ENCODE data around the gene ZNF879. TPM values are rescaled to one million over a fixed set of nuclear protein-coding genes. Genes with fewer than 3 reads are reported as not detected.
A peak's percentile ranks its signal among the peaks of the same experiment; 100 is the strongest.

ZNF879 gene
- total RNA-seq = 1 to 10 TPM; 1.8 to 2.7 TPM

DNA sequence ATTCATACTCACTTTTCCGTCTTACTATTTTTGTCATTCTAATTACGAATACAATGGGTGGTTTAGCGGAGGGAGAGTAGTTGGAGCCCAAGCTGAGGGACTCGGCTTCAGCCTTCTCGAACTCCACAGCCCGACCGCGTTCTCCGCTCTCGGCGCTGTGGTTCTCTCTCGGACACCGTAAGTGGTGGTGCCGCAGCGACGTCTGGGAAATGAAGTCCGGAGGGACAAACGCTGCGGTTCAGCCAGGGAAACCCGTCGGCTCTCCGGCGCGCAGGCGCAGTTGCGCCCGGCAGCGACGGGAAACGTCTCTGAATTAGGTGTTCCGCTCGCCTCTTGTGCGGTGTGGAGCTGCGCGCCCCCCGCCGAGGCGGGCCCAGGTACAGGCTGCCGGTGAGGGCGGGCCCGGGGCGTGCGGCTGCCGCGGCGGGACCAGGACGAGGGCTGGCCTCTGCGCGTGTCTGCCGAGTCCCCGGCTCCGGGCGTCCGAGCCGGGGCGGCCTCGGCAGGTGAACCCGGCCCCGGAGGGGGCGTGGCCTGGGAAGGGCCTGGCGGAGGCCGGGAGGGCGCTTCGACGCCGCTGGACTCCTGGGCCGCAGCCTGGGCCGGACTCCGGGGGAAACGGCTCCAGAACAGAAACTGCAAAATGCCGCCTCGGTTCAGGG, at the start of gene ZNF879:
Gene ZNF879 (plus strand): TSS at position 277 of the 662 bp plus-strand sequence. CDS start 1,201 bp downstream, outside the sequence.
- H3K36me3 ChIP-seq = peaks cover 12% of the 10 kb centered on the region
- no peaks in the 10 kb centered on the region for H3K9me3 ChIP-seq
- peak within 1 kb of the TSS; percentile 46 to 61 for H3K9ac ChIP-seq (ENCODE audit: low read depth in 2 of 2, low read length in 2 of 2)
- DNase-seq = peak; percentile 97
- no peaks in the 10 kb centered on the region for H3K4me1 ChIP-seq
- intact Hi-C loops (cut with DNase I) = loop anchor here (2.0 kb wide), 1 partner anchor 37 kb away; the partner anchor contains the start of gene ZNF354C
- no peaks in the 10 kb centered on the region for H3K27me3 ChIP-seq
- peak within 1 kb of the TSS; percentile 77 for H3K4me3 ChIP-seq
- H3K27ac ChIP-seq = peak within 1 kb of the TSS; percentile 80
- TF ChIP-seq CTCF (IDR thresholded peaks at IDR 0.05) = no peak

- Histone ChIP-seq H3K4me1 (no peaks in the 10 kb centered on the region), H3K27me3 (no peaks in the 10 kb centered on the region), H3K4me3 (no peak overlapping the region), H3K27ac (no peak overlapping the region), H3K36me3 (no peaks in the 10 kb centered on the region), H3K9me3 (no peaks in the 10 kb centered on the region), H3K9ac (ENCODE audit: low read depth in 2 of 2, low read length in 2 of 2) (no peak overlapping the region)
- DNase-seq = no peak
- TF ChIP-seq CTCF (IDR thresholded peaks at IDR 0.05) = no peak
- intact Hi-C loops (cut with DNase I) = no loop called here
Observed at GRCh38 chr5:178981381-178981780, 42.2 kb upstream of the ZNF879 start.

- Histone ChIP-seq H3K9me3 (no peaks in the 10 kb centered on the region), H3K27ac (no peak overlapping the region), H3K4me1 (no peaks in the 10 kb centered on the region), H3K4me3 (no peak overlapping the region), H3K36me3 (no peaks in the 10 kb centered on the region), H3K27me3 (no peaks in the 10 kb centered on the region), H3K9ac (ENCODE audit: low read depth in 2 of 2, low read length in 2 of 2) (no peak overlapping the region)
- TF ChIP-seq CTCF (IDR thresholded peaks at IDR 0.05) = no peak
- intact Hi-C loops (cut with DNase I) = no loop called here
- DNase-seq = no peak
Observed at GRCh38 chr5:178982941-178983340, 40.7 kb upstream of the ZNF879 start.

GRCh38 chr5:178983728-178984127, 39.9 kb upstream of the ZNF879 start:
- Histone ChIP-seq H3K27ac (no peak overlapping the region), H3K9ac (ENCODE audit: low read depth in 2 of 2, low read length in 2 of 2) (no peak overlapping the region), H3K4me1 (no peaks in the 10 kb centered on the region), H3K27me3 (no peaks in the 10 kb centered on the region), H3K4me3 (no peak overlapping the region), H3K9me3 (no peaks in the 10 kb centered on the region), H3K36me3 (no peaks in the 10 kb centered on the region)
- no peak for DNase-seq
- intact Hi-C loops (cut with DNase I) = no loop called here
- no peak for TF ChIP-seq CTCF (IDR thresholded peaks at IDR 0.05)

GRCh38 chr5:178984145-178985072, 39.2 kb upstream of the ZNF879 start:
- H3K36me3 ChIP-seq = no peaks in the 10 kb centered on the region
- H3K4me1 ChIP-seq = no peaks in the 10 kb centered on the region
- no peak for DNase-seq
- TF ChIP-seq CTCF (IDR thresholded peaks at IDR 0.05) = no peak
- H3K4me3 ChIP-seq = no peak overlapping the region
- H3K9ac ChIP-seq (ENCODE audit: low read depth in 2 of 2, low read length in 2 of 2) = no peak overlapping the region
- no peaks in the 10 kb centered on the region for H3K27me3 ChIP-seq
- intact Hi-C loops (cut with DNase I) = no loop called here
- H3K9me3 ChIP-seq = no peaks in the 10 kb centered on the region
- no peak overlapping the region for H3K27ac ChIP-seq

Data from colonic mucosa (tissue), 4 donors.